Spleen (tissue), 7 donors: ENCODE results near the gene ZNF217.

Experiments used
- POLR2A ChIP-seq, 3 donors: fragments of 450-650 bp; IDR thresholded peaks; one replicate each; pipeline ENCODE4 v1.5.1; 2017; ENCODE audit warnings: antibody characterized with exemption in 3 of 3, mild to moderate bottlenecking in 1 of 3
- POLR2AphosphoS5 ChIP-seq, 3 donors: sonication (generic); formaldehyde crosslinking; IDR thresholded peaks; one replicate each; pipeline ENCODE4 v1.5.1; 2017; ENCODE audit warnings: antibody characterized with exemption in 3 of 3
- TF ChIP-seq, protein P1 (sequence below), 11 experiments: fragments of 200-600 bp in 7 of 11; fragments of 450-650 bp in 4 of 11; sonication (generic) in 4 of 11; IDR thresholded peaks in 8 of 11; conservative IDR thresholded peaks in 3 of 11; 1 replicate in 7 of 11; 2 replicates in 4 of 11; pipeline versions ENCODE4 v1.4.0 to v1.8.0; 2016 to 2021; ENCODE audit warnings: antibody characterized with exemption in 11 of 11, inconsistent platforms in 4 of 11, mild to moderate bottlenecking in 1 of 11
- donor health status: DM: no; HTN: no; CAD: no; lungs with moderate emphysema.
- donor health status: DM: no; HTN: no; CAD: no.
- donor health status: DM: no; HTN: no; CAD: no.

DNA sequence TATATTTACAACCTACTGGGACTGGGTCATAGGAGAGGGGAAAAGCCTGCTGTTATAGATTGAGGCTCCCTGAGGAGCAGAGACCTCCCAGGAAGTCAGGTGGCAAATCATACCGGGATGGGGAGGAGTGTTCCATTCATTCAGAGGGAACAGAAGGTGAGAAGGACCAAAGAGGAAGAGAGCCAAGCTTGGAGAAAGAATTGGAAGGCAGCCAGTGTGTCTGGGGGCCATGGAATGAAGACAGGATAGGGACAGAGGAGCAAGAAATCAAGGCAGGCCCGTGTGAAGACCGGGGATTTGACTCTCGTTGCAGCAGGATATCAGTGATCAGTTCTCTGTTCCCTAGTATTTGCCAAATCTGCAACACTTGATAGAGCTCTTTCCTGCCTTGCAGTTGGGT, 5.7 kb upstream of the ZNF217 start:
- TF ChIP-seq POLR2A (IDR thresholded peaks at IDR 0.05) (no peak), POLR2AphosphoS5 (IDR thresholded peaks at IDR 0.05) (no peak)
- TF ChIP-seq, protein P1, sequence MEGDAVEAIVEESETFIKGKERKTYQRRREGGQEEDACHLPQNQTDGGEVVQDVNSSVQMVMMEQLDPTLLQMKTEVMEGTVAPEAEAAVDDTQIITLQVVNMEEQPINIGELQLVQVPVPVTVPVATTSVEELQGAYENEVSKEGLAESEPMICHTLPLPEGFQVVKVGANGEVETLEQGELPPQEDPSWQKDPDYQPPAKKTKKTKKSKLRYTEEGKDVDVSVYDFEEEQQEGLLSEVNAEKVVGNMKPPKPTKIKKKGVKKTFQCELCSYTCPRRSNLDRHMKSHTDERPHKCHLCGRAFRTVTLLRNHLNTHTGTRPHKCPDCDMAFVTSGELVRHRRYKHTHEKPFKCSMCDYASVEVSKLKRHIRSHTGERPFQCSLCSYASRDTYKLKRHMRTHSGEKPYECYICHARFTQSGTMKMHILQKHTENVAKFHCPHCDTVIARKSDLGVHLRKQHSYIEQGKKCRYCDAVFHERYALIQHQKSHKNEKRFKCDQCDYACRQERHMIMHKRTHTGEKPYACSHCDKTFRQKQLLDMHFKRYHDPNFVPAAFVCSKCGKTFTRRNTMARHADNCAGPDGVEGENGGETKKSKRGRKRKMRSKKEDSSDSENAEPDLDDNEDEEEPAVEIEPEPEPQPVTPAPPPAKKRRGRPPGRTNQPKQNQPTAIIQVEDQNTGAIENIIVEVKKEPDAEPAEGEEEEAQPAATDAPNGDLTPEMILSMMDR (IDR thresholded peaks at IDR 0.05 in 8 of 11, conservative IDR thresholded peaks at IDR 0.05 in 3 of 11), result no peak
